Neural crest cell (in vitro differentiated cells): ENCODE results near the gene SCN2A. TPM values are rescaled to one million over a fixed set of nuclear protein-coding genes. Genes with fewer than 3 reads are reported as not detected.

ENCODE experiments used
- DNase-seq: peaks from one replicate; pipeline ENCODE4 v3.0.0; 2021; ENCODE audit warnings: low read depth, mixed read lengths, low spot score
- H3K27ac Mint-ChIP-seq: one replicate; pipeline ENCODE4 v1.8.0; 2021; ENCODE audit warnings: mild to moderate bottlenecking, mixed read lengths; ENCODE audit not compliant: unreplicated experiment
- H3K27me3 Mint-ChIP-seq: 2 replicates; pipeline ENCODE4 v1.8.0; 2021; ENCODE audit warnings: low read depth, mild to moderate bottlenecking, mixed read lengths
- H3K36me3 Mint-ChIP-seq: 2 replicates; pipeline ENCODE4 v1.8.0; 2021; ENCODE audit warnings: low read depth, mild to moderate bottlenecking, mixed read lengths
- H3K4me1 Mint-ChIP-seq: 2 replicates; pipeline ENCODE4 v1.8.0; 2021; ENCODE audit warnings: mixed read lengths
- H3K4me3 Mint-ChIP-seq: one replicate; pipeline ENCODE4 v1.8.0; 2021; ENCODE audit warnings: mild to moderate bottlenecking, mixed read lengths
- H3K9me3 Mint-ChIP-seq: 2 replicates; pipeline ENCODE4 v1.8.0; 2021; ENCODE audit warnings: mixed read lengths
- total RNA-seq: library from RNA; stranded (reverse); gene quantifications from 2 replicates; pipeline ENCODE4 v1.2.1, GENCODE V29; 2021
- TF ChIP-seq, protein P1 (sequence below): fragments of 200-600 bp; sonication (generic); conservative IDR thresholded peaks from 2 replicates; pipeline ENCODE4 v1.5.0; 2021; ENCODE audit warnings: antibody characterized with exemption, mild to moderate bottlenecking

SCN2A gene
- total RNA-seq, 1 donor from 2014 or later = 0.47 TPM

DNA sequence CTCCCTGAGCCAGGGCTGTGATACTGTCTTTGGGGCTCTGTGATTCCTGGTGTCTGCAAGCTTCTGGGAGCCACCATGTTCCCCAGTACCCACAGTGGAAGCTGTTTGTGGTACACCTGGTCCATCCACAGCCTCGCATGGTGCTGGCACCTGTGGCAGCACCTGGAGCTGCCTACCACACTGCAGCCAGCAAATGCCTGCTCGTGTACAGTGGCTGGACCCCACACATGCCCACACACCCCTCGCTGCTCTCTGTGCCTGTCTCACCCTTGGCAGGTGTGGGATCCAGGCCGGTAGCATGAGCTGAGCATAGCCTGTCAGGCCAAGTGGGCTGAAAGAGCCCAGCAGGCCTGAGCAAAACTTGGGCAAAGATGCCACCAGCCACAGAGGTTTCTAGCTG, 188.5 kb downstream of the SCN2A start:
- no peak overlapping the region for H3K27ac Mint-ChIP-seq
- H3K4me3 Mint-ChIP-seq = no peak overlapping the region
- H3K27me3 Mint-ChIP-seq = no peaks in the 10 kb centered on the region
- H3K36me3 Mint-ChIP-seq = peaks cover 3% of the 10 kb centered on the region
- no peak for DNase-seq
- H3K9me3 Mint-ChIP-seq = peaks cover 6% of the 10 kb centered on the region
- TF ChIP-seq, protein P1, sequence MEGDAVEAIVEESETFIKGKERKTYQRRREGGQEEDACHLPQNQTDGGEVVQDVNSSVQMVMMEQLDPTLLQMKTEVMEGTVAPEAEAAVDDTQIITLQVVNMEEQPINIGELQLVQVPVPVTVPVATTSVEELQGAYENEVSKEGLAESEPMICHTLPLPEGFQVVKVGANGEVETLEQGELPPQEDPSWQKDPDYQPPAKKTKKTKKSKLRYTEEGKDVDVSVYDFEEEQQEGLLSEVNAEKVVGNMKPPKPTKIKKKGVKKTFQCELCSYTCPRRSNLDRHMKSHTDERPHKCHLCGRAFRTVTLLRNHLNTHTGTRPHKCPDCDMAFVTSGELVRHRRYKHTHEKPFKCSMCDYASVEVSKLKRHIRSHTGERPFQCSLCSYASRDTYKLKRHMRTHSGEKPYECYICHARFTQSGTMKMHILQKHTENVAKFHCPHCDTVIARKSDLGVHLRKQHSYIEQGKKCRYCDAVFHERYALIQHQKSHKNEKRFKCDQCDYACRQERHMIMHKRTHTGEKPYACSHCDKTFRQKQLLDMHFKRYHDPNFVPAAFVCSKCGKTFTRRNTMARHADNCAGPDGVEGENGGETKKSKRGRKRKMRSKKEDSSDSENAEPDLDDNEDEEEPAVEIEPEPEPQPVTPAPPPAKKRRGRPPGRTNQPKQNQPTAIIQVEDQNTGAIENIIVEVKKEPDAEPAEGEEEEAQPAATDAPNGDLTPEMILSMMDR = no peak
- no peaks in the 10 kb centered on the region for H3K4me1 Mint-ChIP-seq

DNA sequence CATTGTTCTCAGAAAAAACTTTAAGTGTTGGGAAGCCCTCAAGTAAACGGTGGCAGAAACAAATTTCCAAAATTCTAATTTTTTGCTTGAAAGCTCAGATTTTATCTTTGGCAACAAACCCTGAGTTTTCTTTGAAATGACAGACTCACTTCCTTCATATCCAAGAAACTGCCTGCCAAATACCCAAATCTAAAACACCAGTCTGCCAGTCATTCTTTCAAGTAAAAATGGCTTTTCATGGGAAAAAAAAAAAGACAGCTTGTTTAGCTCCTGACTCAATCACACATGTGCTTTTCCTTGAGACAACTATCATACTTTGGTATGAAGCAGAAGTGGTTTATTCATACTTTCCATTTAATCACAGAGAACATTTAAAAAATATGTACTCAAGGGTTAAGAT, 189.7 kb downstream of the SCN2A start:
- DNase-seq = no peak
- no peak overlapping the region for H3K27ac Mint-ChIP-seq
- H3K27me3 Mint-ChIP-seq = no peaks in the 10 kb centered on the region
- H3K4me3 Mint-ChIP-seq = no peak overlapping the region
- no peaks in the 10 kb centered on the region for H3K9me3 Mint-ChIP-seq
- TF ChIP-seq, protein P1 = no peak
- no peaks in the 10 kb centered on the region for H3K36me3 Mint-ChIP-seq
- no peaks in the 10 kb centered on the region for H3K4me1 Mint-ChIP-seq

DNA sequence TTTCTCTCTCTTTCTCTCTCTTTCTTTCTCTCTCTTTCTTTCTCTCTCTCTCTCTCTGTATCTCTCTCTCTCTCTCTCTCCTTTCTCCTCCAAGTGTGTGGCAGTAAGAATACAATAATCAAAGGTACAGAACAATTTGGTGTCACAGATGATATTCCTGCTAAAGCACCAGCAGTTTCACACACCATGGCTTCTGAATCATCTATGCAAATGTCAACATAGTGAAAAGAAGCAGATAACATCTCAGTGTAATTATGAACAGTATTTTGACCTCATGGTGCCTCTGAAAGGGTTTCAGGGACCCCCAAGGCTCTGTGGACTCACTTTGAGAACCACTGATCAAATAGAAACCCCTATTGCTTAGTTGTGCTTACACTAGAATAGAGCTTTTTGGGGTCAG, 191.8 kb downstream of the SCN2A start:
- Mint-ChIP-seq H3K27ac (no peak overlapping the region), H3K36me3 (no peaks in the 10 kb centered on the region), H3K4me1 (peaks cover 6% of the 10 kb centered on the region), H3K27me3 (no peaks in the 10 kb centered on the region), H3K9me3 (no peaks in the 10 kb centered on the region), H3K4me3 (no peak overlapping the region)
- TF ChIP-seq, protein P1 = no peak
- DNase-seq = no peak

DNA sequence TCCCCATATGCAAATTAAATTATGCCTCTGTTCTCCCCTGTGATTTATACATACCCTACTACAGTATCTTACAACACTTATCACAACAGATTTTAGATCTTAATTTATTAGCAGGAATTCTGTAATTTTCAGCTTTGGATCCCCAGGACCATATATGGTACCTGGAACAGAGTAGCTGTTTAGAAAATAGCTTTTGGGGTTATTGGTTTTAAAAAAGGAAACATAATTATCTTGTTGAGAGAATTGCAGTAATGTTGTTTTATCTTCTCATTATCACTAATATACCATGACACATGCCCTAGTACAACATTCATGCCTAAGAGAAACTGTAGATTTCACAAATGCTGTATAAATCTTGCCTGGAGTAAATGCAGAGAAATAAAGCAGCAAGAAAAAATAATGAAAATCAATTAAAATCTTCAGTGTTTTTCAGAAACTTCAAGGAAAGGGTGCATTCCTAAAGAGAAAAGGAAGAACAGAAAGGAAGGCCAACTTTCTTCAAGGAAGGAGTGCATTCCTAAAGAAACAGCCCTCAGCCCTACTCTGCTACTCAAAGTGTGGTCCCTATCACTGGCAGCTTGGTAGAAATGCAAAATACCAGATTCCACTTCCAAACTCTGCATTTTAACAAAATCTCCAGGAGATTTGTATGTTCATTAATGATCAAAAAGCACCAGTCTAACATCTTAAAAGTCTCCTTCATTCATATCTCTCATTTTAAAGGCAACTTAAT, 193.2 kb downstream of the SCN2A start:
- H3K27ac Mint-ChIP-seq = no peak overlapping the region
- no peaks in the 10 kb centered on the region for H3K9me3 Mint-ChIP-seq
- H3K36me3 Mint-ChIP-seq = no peaks in the 10 kb centered on the region
- no peak overlapping the region for H3K4me3 Mint-ChIP-seq
- no peak for DNase-seq
- H3K4me1 Mint-ChIP-seq = peaks cover 6% of the 10 kb centered on the region
- no peaks in the 10 kb centered on the region for H3K27me3 Mint-ChIP-seq
- TF ChIP-seq, protein P1 = no peak

DNA sequence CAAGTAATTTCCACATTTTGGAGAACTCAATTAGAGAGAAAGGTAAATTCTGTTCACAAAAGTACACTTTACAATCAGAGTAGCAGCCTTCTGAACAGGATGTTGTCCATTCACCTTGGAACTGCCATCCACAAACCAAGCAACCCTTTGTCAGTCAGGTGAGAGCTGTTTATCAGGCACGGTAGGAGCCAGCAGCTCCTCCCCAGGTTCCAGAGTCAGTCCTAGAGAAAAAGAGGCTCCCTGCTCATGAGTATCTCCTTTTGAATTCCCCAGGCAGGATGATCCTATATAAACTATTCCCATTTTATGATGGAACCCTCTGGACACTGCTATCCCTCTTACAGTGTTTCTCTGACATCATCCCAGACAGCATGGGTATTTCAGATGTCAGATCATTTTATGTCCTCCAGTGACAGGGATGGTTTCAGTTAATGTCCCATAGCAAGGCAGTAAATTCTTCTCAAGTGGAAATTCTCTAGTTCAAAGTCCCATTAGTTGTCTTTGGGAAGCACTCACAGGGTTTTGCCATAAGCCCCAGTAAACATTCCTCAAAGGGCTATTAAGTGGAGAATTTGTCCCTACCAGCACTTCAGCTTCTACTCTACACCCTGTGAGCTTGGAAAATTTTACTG, 195.8 kb downstream of the SCN2A start:
- no peaks in the 10 kb centered on the region for H3K36me3 Mint-ChIP-seq

More for the DNA sequence above, 195.8 kb downstream of the SCN2A start:
- Mint-ChIP-seq H3K4me1 (peaks cover 12% of the 10 kb centered on the region), H3K27ac (no peak overlapping the region), H3K4me3 (no peak overlapping the region), H3K9me3 (no peaks in the 10 kb centered on the region), H3K27me3 (no peaks in the 10 kb centered on the region)
- TF ChIP-seq, protein P1 = no peak
- DNase-seq = no peak
